Neural progenitor cell (in vitro differentiated cells): ENCODE data around the gene USP31. TPM values are rescaled to one million over a fixed set of nuclear protein-coding genes. Genes with fewer than 3 reads are reported as not detected.

Experiments
- DNase-seq: peaks from one replicate; pipeline ENCODE4 v3.0.0-alpha.2; 2016; ENCODE audit warnings: low spot score
- H2AFZ ChIP-seq: fragments of 200-600 bp; sonication (generic); replicated peaks from 2 replicates; pipeline ENCODE4 v1.6.1; 2016; ENCODE audit warnings: antibody characterized with exemption
- H3F3A ChIP-seq: fragments of 200-600 bp; sonication (generic); 2 replicates; pipeline ENCODE4 v1.6.1; 2016; ENCODE audit warnings: antibody characterized with exemption, low read depth
- H3K27ac ChIP-seq: fragments of 200-600 bp; sonication (generic); 2 replicates; pipeline ENCODE4 v1.5.1; 2016; ENCODE audit warnings: mild to moderate bottlenecking
- H3K27me3 ChIP-seq: fragments of 200-600 bp; sonication (generic); 2 replicates; pipeline ENCODE4 v1.6.1; 2016; ENCODE audit warnings: mild to moderate bottlenecking, moderate library complexity
- H3K36me3 ChIP-seq: fragments of 200-600 bp; sonication (generic); 2 replicates; pipeline ENCODE4 v1.5.1; 2016
- H3K4me1 ChIP-seq: fragments of 200-600 bp; sonication (generic); 2 replicates; pipeline ENCODE4 v1.6.1; 2016; ENCODE audit warnings: mixed run types
- H3K4me2 ChIP-seq: fragments of 200-600 bp; sonication (generic); 2 replicates; pipeline ENCODE4 v1.6.1; 2016
- H3K4me3 ChIP-seq: fragments of 200-600 bp; sonication (generic); 2 replicates; pipeline ENCODE4 v1.5.1; 2016
- H3K79me2 ChIP-seq: fragments of 200-600 bp; sonication (generic); 2 replicates; pipeline ENCODE4 v1.6.1; 2016; ENCODE audit warnings: low read depth
- H3K9ac ChIP-seq: fragments of 200-600 bp; sonication (generic); 2 replicates; pipeline ENCODE4 v1.6.1; 2016
- H3K9me3 ChIP-seq: fragments of 200-600 bp; sonication (generic); 2 replicates; pipeline ENCODE4 v1.5.1; 2016; ENCODE audit warnings: low read depth
- H4K20me1 ChIP-seq: fragments of 200-600 bp; sonication (generic); 2 replicates; pipeline ENCODE4 v1.6.1; 2016; ENCODE audit warnings: low read depth
- H3K27ac Mint-ChIP-seq: 3 replicates; pipeline ENCODE4 v1.8.0; 2021; ENCODE audit warnings: mixed read lengths
- H3K27me3 Mint-ChIP-seq: 2 replicates; pipeline ENCODE4 v1.8.0; 2022; ENCODE audit warnings: low read depth, mild to moderate bottlenecking, inconsistent platforms, moderate library complexity, mixed read lengths; ENCODE audit not compliant: insufficient read depth
- H3K36me3 Mint-ChIP-seq: 3 replicates; pipeline ENCODE4 v1.8.0; 2021; ENCODE audit warnings: mixed read lengths
- H3K4me1 Mint-ChIP-seq: 3 replicates; pipeline ENCODE4 v1.8.0; 2021; ENCODE audit warnings: mixed read lengths
- H3K4me3 Mint-ChIP-seq: 3 replicates; pipeline ENCODE4 v1.8.0; 2021; ENCODE audit warnings: mild to moderate bottlenecking, moderate library complexity, mixed read lengths
- H3K9me3 Mint-ChIP-seq: 3 replicates; pipeline ENCODE4 v1.8.0; 2020; ENCODE audit warnings: mixed read lengths
- CTCF ChIP-seq: fragments of 200-600 bp; sonication (generic); IDR thresholded peaks from 2 replicates; pipeline ENCODE4 v1.5.1; 2017; ENCODE audit warnings: antibody characterized with exemption, mild to moderate bottlenecking
- EZH2 ChIP-seq: fragments of 200-600 bp; sonication (generic); IDR thresholded peaks from 2 replicates; pipeline ENCODE4 v1.6.1; 2017; ENCODE audit warnings: antibody characterized with exemption, mild to moderate bottlenecking, moderate library complexity
- EZH2phosphoT487 ChIP-seq: fragments of 200-600 bp; sonication (generic); IDR thresholded peaks from 2 replicates; pipeline ENCODE4 v1.6.1; 2017; ENCODE audit warnings: antibody characterized with exemption
- total RNA-seq: library from RNA; depleted of rRNA; stranded (reverse); fragments of >200 nt; gene quantifications from 2 replicates; pipeline ENCODE4 v1.2.3, GENCODE V29; 2015; ENCODE audit warnings: low replicate concordance

USP31 gene
- total RNA-seq, 1 donor from 2014 or later = 9.0 TPM

GRCh38 chr16:23163921-23164320 lies 14.7 kb upstream of the USP31 start:
- Histone ChIP-seq H3K9me3 (no peaks in the 10 kb centered on the region), H2AFZ (no peak overlapping the region), H3K4me3 (no peak overlapping the region), H3K27ac (no peak overlapping the region), H3K4me1 (no peaks in the 10 kb centered on the region), H3K79me2 (no peaks in the 10 kb centered on the region), H3K4me2 (no peak overlapping the region), H3K27me3 (no peaks in the 10 kb centered on the region), H3F3A (no peaks in the 10 kb centered on the region), H3K9ac (no peak overlapping the region), H4K20me1 (no peaks in the 10 kb centered on the region), H3K36me3 (no peaks in the 10 kb centered on the region)
- no peak for TF ChIP-seq CTCF
- H3K4me1 Mint-ChIP-seq = no peaks in the 10 kb centered on the region
- peaks cover 6% of the 10 kb centered on the region for H3K27me3 Mint-ChIP-seq
- H3K9me3 Mint-ChIP-seq = peaks cover 7% of the 10 kb centered on the region
- H3K27ac Mint-ChIP-seq = no peak overlapping the region
- no peak overlapping the region for H3K4me3 Mint-ChIP-seq
- no peaks in the 10 kb centered on the region for H3K36me3 Mint-ChIP-seq
- DNase-seq = no peak

GRCh38 chr16:23160574-23160973 lies 11.3 kb upstream of the USP31 start:
- H3K4me2 ChIP-seq = no peak overlapping the region
- DNase-seq = no peak
- no peak overlapping the region for H3K27ac Mint-ChIP-seq

GRCh38 chr16:23160082-23160481 lies 10.8 kb upstream of the USP31 start:
- H3K36me3 Mint-ChIP-seq = no peaks in the 10 kb centered on the region
- no peak overlapping the region for H3K4me3 Mint-ChIP-seq
- H3K27me3 ChIP-seq = no peaks in the 10 kb centered on the region
- H3K36me3 ChIP-seq = no peaks in the 10 kb centered on the region
- H3K9me3 ChIP-seq = no peaks in the 10 kb centered on the region
- H3K27ac ChIP-seq = no peak overlapping the region
- peaks cover 10% of the 10 kb centered on the region for H3K27me3 Mint-ChIP-seq
- no peak overlapping the region for H3K27ac Mint-ChIP-seq
- DNase-seq = no peak
- H3K4me1 ChIP-seq = no peaks in the 10 kb centered on the region
- H3K9me3 Mint-ChIP-seq = no peaks in the 10 kb centered on the region
- no peak overlapping the region for H2AFZ ChIP-seq
- no peak overlapping the region for H3K4me2 ChIP-seq
- H3K79me2 ChIP-seq = no peaks in the 10 kb centered on the region
- no peak for TF ChIP-seq CTCF
- TF ChIP-seq EZH2 = no peak
- no peak for TF ChIP-seq EZH2phosphoT487
- no peaks in the 10 kb centered on the region for H4K20me1 ChIP-seq
- no peak overlapping the region for H3K9ac ChIP-seq
- H3K4me1 Mint-ChIP-seq = no peaks in the 10 kb centered on the region
- H3K4me3 ChIP-seq = no peak overlapping the region
- H3F3A ChIP-seq = no peaks in the 10 kb centered on the region

More at GRCh38 chr16:23160574-23160973, 11.3 kb upstream of the USP31 start:
- no peaks in the 10 kb centered on the region for H3F3A ChIP-seq
- Mint-ChIP-seq H3K4me3 (no peak overlapping the region), H3K27me3 (peaks cover 6% of the 10 kb centered on the region), H3K9me3 (peaks cover 4% of the 10 kb centered on the region), H3K36me3 (no peaks in the 10 kb centered on the region), H3K4me1 (no peaks in the 10 kb centered on the region)
- no peak overlapping the region for H3K27ac ChIP-seq
- no peak for TF ChIP-seq EZH2phosphoT487
- no peak for TF ChIP-seq EZH2
- no peak for TF ChIP-seq CTCF
- H3K4me1 ChIP-seq = no peaks in the 10 kb centered on the region
- H4K20me1 ChIP-seq = no peaks in the 10 kb centered on the region
- no peak overlapping the region for H3K9ac ChIP-seq
- H3K27me3 ChIP-seq = no peaks in the 10 kb centered on the region
- no peaks in the 10 kb centered on the region for H3K36me3 ChIP-seq
- H3K9me3 ChIP-seq = no peaks in the 10 kb centered on the region
- H3K4me3 ChIP-seq = no peak overlapping the region
- H2AFZ ChIP-seq = no peak overlapping the region
- H3K79me2 ChIP-seq = no peaks in the 10 kb centered on the region

- Mint-ChIP-seq H3K4me3 (no peak overlapping the region), H3K4me1 (no peaks in the 10 kb centered on the region), H3K9me3 (no peaks in the 10 kb centered on the region), H3K36me3 (no peaks in the 10 kb centered on the region), H3K27me3 (peaks cover 9% of the 10 kb centered on the region), H3K27ac (no peak overlapping the region)
- Histone ChIP-seq H4K20me1 (no peaks in the 10 kb centered on the region), H3K9ac (no peak overlapping the region), H3K27me3 (no peaks in the 10 kb centered on the region), H3K4me2 (no peak overlapping the region), H3K36me3 (no peaks in the 10 kb centered on the region), H3F3A (no peaks in the 10 kb centered on the region), H3K4me3 (no peak overlapping the region), H3K4me1 (no peaks in the 10 kb centered on the region), H3K27ac (no peak overlapping the region), H2AFZ (no peak overlapping the region), H3K9me3 (no peaks in the 10 kb centered on the region), H3K79me2 (no peaks in the 10 kb centered on the region)
- no peak for DNase-seq
- no peak for TF ChIP-seq EZH2
- no peak for TF ChIP-seq CTCF
- TF ChIP-seq EZH2phosphoT487 = no peak
These were observed 8.9 kb upstream of the USP31 start for GRCh38 chr16:23158114-23158513.
